Type B pancreatic cell (in vitro differentiated cells): ENCODE measurements around the gene NPHS1. TPM values are rescaled to one million over a fixed set of nuclear protein-coding genes. Genes with fewer than 3 reads are reported as not detected.

ENCODE experiments used
- DNase-seq: peaks from one replicate; pipeline ENCODE4 v3.0.0; 2021; ENCODE audit warnings: mixed read lengths; ENCODE audit not compliant: unreplicated experiment; ENCODE audit errors: extremely low spot score
- H3K27ac Mint-ChIP-seq: 2 replicates; pipeline ENCODE4 v1.8.0; 2021; ENCODE audit warnings: mild to moderate bottlenecking, mixed read lengths
- H3K27me3 Mint-ChIP-seq: 2 replicates; pipeline ENCODE4 v1.8.0; 2021; ENCODE audit warnings: mixed read lengths
- H3K36me3 Mint-ChIP-seq: 2 replicates; pipeline ENCODE4 v1.8.0; 2021; ENCODE audit warnings: mixed read lengths
- H3K4me1 Mint-ChIP-seq: one replicate; pipeline ENCODE4 v1.8.0; 2021; ENCODE audit warnings: mixed read lengths; ENCODE audit not compliant: unreplicated experiment
- H3K4me3 Mint-ChIP-seq: 2 replicates; pipeline ENCODE4 v1.8.0; 2021; ENCODE audit warnings: mild to moderate bottlenecking, mixed read lengths
- H3K9me3 Mint-ChIP-seq: 2 replicates; pipeline ENCODE4 v1.8.0; 2021; ENCODE audit warnings: mixed read lengths
- CTCF ChIP-seq: fragments of 200-600 bp; sonication (generic); conservative IDR thresholded peaks from 2 replicates; pipeline ENCODE4 v1.5.0; 2021; ENCODE audit warnings: antibody characterized with exemption, mild to moderate bottlenecking
- total RNA-seq: library from RNA; stranded (reverse); gene quantifications from 2 replicates; pipeline ENCODE4 v1.2.1, GENCODE V29; 2021; ENCODE audit warnings: low replicate concordance

The NPHS1 gene
- total RNA-seq, 1 donor from 2014 or later, result 1.9 TPM

- no peak for DNase-seq
- no peaks in the 10 kb centered on the region for H3K36me3 Mint-ChIP-seq
- no peak overlapping the region for H3K27ac Mint-ChIP-seq
- TF ChIP-seq CTCF, result no peak
- no peaks in the 10 kb centered on the region for H3K4me1 Mint-ChIP-seq
- H3K9me3 Mint-ChIP-seq, result no peaks in the 10 kb centered on the region
- H3K4me3 Mint-ChIP-seq, result no peak overlapping the region
- peaks cover 46% of the 10 kb centered on the region for H3K27me3 Mint-ChIP-seq
Observed at GRCh38 chr19:35833972-35834371, 18.3 kb downstream of the NPHS1 start.

- Mint-ChIP-seq H3K27me3 (peaks cover 45% of the 10 kb centered on the region), H3K27ac (no peak overlapping the region), H3K36me3 (no peaks in the 10 kb centered on the region)
Observed at GRCh38 chr19:35832054-35832453, 20.2 kb downstream of the NPHS1 start.

DNA sequence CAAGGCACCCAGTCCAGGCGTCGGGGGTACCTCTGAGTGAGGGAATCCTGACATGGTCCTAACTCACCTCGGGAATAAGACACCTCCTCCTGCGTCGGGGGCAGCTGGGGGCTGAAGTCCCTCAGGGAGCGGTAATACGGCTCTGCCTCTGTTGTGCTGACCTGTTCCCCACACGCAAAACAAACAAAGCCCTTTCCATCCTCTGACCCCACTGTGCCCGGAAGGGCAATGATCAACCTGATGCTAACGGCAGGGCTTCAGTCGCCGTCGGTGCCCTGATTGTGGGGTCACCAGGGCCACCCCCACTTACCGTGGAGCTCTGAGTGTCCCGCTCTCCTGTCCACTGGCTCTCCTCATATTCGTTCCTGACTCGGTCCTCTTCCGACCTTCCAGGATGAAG, 21.3 kb downstream of the NPHS1 start:
- no peak for TF ChIP-seq CTCF
- Mint-ChIP-seq H3K27me3 (peaks cover 42% of the 10 kb centered on the region), H3K4me3 (no peak overlapping the region), H3K36me3 (no peaks in the 10 kb centered on the region), H3K4me1 (no peaks in the 10 kb centered on the region), H3K27ac (no peak overlapping the region), H3K9me3 (no peaks in the 10 kb centered on the region)
- no peak for DNase-seq

More at GRCh38 chr19:35832054-35832453, 20.2 kb downstream of the NPHS1 start:
- Mint-ChIP-seq H3K4me1 (no peaks in the 10 kb centered on the region), H3K4me3 (no peak overlapping the region), H3K9me3 (no peaks in the 10 kb centered on the region)
- no peak for TF ChIP-seq CTCF
- DNase-seq, result no peak

GRCh38 chr19:35828692-35829301, 23.5 kb downstream of the NPHS1 start:
- peaks cover 40% of the 10 kb centered on the region for H3K27me3 Mint-ChIP-seq
- no peaks in the 10 kb centered on the region for H3K4me1 Mint-ChIP-seq

DNA sequence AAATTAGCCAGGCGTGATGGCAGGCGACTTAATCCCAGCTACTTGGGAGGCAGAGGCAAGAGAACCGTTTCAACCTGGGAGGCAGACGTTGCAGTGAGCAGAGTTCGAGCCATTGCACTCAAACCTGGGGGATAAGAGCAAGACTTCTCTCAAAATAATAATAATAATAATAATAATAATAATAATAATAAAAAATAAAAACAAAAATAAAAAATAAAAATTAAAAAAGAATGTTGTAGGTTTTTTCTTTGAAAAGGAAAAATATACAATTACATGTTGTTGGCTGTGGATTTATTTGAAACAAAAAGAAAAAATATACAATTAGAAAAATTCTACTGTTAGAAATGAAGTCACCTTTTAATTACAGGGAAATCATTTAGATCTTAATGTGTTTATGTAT, 28.2 kb downstream of the NPHS1 start:
- no peaks in the 10 kb centered on the region for H3K4me1 Mint-ChIP-seq
- H3K4me3 Mint-ChIP-seq, result no peak overlapping the region
- no peaks in the 10 kb centered on the region for H3K36me3 Mint-ChIP-seq
- DNase-seq, result no peak
- peaks cover 32% of the 10 kb centered on the region for H3K27me3 Mint-ChIP-seq
- no peak for TF ChIP-seq CTCF
- no peaks in the 10 kb centered on the region for H3K9me3 Mint-ChIP-seq
- H3K27ac Mint-ChIP-seq, result no peak overlapping the region

More at GRCh38 chr19:35828692-35829301, 23.5 kb downstream of the NPHS1 start:
- H3K4me3 Mint-ChIP-seq, result no peak overlapping the region
- DNase-seq, result peak; percentile 80
- H3K9me3 Mint-ChIP-seq, result no peaks in the 10 kb centered on the region
- no peaks in the 10 kb centered on the region for H3K36me3 Mint-ChIP-seq
- no peak overlapping the region for H3K27ac Mint-ChIP-seq
- no peak for TF ChIP-seq CTCF
